GM06990 (cell line): ENCODE measurements around the gene C11orf97.
"Not testable (repeated sequence)": the region's sequence is repeated elsewhere in the genome, so short reads cannot be mapped to it uniquely, and the experiment has no call there.

Experiments
- DNase-seq: peaks from one replicate; pipeline ENCODE4 v3.0.0-alpha.2; 2011; ENCODE audit not compliant: insufficient read length; ENCODE audit errors: extremely low read depth
- H3K27me3 ChIP-seq: replicated peaks from 2 replicates; pipeline ENCODE4 v1.6.0; 2011; ENCODE audit warnings: low read length; ENCODE audit not compliant: control insufficient read depth, insufficient read depth
- H3K36me3 ChIP-seq: 2 replicates; pipeline ENCODE4 v1.5.1; 2011; ENCODE audit warnings: low read length; ENCODE audit not compliant: control insufficient read depth, insufficient read depth
- H3K4me3 ChIP-seq: replicated peaks from 2 replicates; pipeline ENCODE4 v1.5.1; 2011; ENCODE audit warnings: low read depth, mild to moderate bottlenecking, control low read depth, low read length
- CTCF ChIP-seq: IDR thresholded peaks from 2 replicates; pipeline ENCODE4 v1.5.1; 2011; ENCODE audit warnings: low read length, control low read depth, mild to moderate bottlenecking, inconsistent platforms; ENCODE audit not compliant: insufficient read depth, poor library complexity, severe bottlenecking

Gene C11orf97

GRCh38 chr11:94568200-94568599 is 55.9 kb downstream of the C11orf97 start:
- no peak for DNase-seq
- no peak for TF ChIP-seq CTCF
- H3K4me3 ChIP-seq: no peak overlapping the region
- H3K27me3 ChIP-seq: no peaks in the 10 kb centered on the region
- no peaks in the 10 kb centered on the region for H3K36me3 ChIP-seq

- no peaks in the 10 kb centered on the region for H3K36me3 ChIP-seq
- no peaks in the 10 kb centered on the region for H3K27me3 ChIP-seq
- no peak for TF ChIP-seq CTCF
- DNase-seq: no peak
- no peak overlapping the region for H3K4me3 ChIP-seq
Observed at GRCh38 chr11:94568717-94569116, 56.5 kb downstream of the C11orf97 start.

GRCh38 chr11:94572975-94573374 is 60.7 kb downstream of the C11orf97 start:
- DNase-seq, H3K4me3 ChIP-seq, H3K36me3 ChIP-seq, H3K27me3 ChIP-seq: not testable (repeated sequence)

GRCh38 chr11:94574193-94574961 is 62.1 kb downstream of the C11orf97 start:
- Histone ChIP-seq H3K4me3 (no peak overlapping the region), H3K36me3 (no peaks in the 10 kb centered on the region), H3K27me3 (no peaks in the 10 kb centered on the region)
- TF ChIP-seq CTCF: no peak
- no peak for DNase-seq

- no peak overlapping the region for H3K4me3 ChIP-seq
- H3K27me3 ChIP-seq: no peaks in the 10 kb centered on the region
- no peaks in the 10 kb centered on the region for H3K36me3 ChIP-seq
- TF ChIP-seq CTCF: no peak
- DNase-seq: no peak
Observed at GRCh38 chr11:94576306-94576705, 64.0 kb downstream of the C11orf97 start.

GRCh38 chr11:94577841-94578240 is 65.6 kb downstream of the C11orf97 start:
- DNase-seq: no peak
- Histone ChIP-seq H3K4me3 (no peak overlapping the region), H3K27me3 (no peaks in the 10 kb centered on the region), H3K36me3 (no peaks in the 10 kb centered on the region)
- no peak for TF ChIP-seq CTCF
